CD4-positive, alpha-beta T cell treated with Interleukin-2 at 100 ng/mL for 4 hours (primary cell): ENCODE results near the gene SFTA2.
"Not testable (repeated sequence)": the region's sequence is repeated elsewhere in the genome, so short reads cannot be mapped to it uniquely, and the experiment has no call there.

Experiments
- DNase-seq: peaks from one replicate; pipeline ENCODE4 v3.0.0-alpha.2; 2020; ENCODE audit warnings: low spot score

Gene SFTA2

DNA sequence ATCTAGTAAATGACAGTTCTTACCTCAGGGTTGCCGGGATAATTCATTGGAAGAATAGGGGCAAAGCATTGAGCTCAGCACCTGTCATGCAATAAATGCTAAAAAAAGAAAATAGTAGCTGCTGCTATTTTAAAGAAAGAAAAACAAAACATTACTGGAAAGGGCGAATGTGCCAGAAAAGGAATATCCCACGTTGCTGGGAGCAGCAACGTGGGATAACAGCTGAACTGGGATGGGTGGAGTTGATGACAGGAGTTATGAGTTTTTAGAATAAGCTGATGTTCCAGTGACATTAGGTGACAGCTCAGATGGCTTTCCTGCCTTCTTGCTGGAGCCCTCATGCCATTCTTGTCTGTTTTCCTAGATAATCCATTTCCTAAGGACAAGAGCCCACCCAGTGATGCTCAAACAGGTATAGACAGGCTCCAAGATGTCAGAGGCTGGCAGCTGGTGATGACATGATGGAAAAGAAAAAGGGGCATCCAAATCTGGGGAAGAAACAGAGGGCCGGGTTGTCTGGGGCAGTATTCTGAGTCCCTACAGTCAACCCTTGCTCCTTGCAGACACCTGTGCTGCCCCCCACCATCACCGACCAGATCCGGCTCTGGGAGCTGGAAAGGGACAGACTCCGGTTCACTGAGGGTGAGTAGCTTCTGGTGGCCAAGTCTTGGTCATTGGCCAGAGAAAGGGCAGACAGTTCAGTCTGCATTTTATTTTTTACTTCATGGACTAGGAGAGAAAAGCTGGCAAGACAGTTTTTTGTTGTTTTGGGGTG is 19.0 kb downstream of the SFTA2 start:
- DNase-seq = no peak

DNA sequence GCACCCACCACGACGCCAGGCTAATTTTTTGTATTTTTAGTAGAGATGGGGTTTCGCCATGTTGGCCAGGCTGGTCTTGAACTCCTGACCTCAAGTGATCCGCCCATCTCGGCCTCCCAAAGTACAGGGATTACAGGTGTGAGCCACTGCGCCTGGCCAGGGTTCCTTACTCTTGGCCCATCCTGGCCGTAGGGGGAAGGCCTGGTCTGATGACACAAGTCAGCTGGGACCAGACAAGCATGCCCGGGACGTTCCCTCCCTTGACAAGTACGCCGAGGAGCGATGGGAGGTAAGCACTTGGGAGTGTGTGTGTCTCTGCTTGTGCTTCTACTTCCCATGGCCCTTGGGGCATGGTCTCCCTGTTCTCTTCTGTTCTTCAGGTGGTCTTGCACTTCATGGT is 21.5 kb downstream of the SFTA2 start:
- DNase-seq = not testable (repeated sequence)

GRCh38 chr6:30908700-30909099 is 23.3 kb downstream of the SFTA2 start:
- no peak for DNase-seq

DNA sequence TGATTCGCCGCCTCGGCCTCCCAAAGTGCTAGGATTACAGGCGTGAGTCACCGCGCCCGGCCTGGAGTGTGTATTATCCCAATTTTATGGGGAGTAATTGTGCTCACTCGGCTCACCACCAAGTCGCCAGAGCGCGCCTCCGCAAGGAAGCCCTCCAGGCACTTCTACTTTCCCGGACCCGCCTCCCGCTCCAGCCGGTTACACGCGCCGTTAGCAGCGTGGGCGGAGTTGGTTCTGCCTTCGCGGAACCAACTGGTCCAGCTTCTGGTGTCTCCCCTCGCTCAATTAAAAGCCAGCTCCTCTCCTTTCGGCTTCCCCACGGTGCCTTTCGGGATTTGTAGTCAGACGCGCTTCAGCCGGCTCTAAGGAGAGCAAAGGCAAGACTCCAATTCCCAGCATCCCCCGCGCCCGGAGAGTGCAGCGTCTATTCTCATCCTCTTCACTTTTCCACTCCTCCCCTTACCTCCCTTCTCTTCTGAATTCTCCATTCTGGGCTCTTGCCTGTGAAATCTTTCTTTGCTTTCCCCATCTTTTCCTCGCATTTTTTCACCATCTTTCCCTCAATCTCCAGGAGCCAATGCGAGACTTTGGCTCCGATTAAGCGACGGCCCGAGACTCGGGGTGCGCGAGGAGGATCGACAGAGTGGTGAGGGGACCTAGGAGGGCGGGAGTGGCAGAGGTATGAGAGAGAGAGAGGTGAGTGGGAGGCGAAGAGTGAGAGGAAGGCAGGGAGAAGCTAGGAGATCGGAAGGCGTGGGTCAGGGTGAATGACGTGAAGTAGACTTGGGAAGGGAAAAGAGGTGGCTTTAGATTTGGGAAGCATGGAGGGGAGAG is 24.0 kb downstream of the SFTA2 start, which contains the start of gene GTF2H4:
Gene GTF2H4, plus strand, starts transcription at position 450 of the 834 bp plus-strand sequence.
- DNase-seq = peak; percentile 97

DNA sequence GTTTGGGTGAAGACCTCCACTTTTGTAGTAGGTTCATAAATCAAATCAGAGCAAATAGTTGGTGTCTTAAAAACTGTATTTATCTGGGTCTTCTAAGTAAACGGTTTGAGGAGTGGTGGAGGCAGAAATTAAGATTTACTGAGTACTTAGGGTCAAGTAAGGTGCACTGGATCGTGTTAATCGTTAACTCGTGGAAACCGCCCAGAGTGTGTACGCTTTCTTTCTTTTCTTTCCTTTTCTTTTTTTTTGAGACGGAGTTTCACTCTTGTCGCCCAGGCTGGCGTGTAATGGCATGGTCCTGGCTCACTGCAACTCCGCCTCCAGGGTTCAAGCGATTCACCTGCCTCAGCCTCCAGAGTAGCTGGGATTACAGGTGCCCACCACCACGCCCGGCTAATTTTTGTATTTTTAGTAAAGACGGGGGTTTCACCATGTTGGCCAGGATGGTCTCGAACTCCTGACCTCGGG is 24.6 kb downstream of the SFTA2 start:
- not testable (repeated sequence) for DNase-seq

GRCh38 chr6:30903236-30903635 is 28.7 kb downstream of the SFTA2 start:
- DNase-seq = no peak

DNA sequence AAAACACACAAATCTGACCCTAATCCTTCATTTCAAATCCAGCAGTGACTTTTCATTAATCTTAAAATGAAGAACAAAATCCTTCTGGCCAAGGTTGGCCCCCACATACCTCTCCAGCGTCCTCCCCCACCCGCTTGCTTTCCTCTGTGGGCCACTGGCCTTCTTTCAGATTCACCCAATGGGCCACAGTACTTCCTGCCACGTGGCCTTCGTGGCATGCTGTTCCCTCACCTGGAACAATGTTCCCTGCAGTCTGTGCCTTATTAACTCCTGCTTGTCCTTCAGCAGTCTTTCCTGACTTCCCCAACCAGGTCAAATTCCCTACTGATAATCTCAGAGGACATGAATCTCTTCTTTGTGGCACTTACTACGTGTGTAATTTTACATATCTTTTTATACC is 29.3 kb downstream of the SFTA2 start:
- no peak for DNase-seq

DNA sequence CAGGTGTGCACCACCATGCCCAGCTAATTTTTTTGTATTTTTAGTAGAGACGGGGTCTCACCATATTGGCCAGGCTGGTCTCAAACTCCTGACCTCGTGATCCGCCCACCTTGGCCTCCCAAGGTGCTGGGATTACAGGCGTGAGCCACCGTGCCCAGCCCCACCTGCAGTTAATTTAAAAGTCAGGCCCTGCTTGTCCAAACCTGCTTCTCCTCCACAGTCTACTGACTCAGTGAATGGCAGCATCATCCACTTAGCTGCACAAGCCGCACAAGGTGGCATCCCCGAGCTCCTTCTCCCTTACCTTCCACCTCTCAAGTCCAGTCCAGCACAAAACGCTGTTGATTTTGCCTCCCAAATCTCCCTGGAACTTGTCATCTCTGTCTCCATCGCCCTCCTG is 29.8 kb downstream of the SFTA2 start:
- DNase-seq = not testable (repeated sequence)

GRCh38 chr6:30901436-30901835 is 30.5 kb downstream of the SFTA2 start:
- no peak for DNase-seq

DNA sequence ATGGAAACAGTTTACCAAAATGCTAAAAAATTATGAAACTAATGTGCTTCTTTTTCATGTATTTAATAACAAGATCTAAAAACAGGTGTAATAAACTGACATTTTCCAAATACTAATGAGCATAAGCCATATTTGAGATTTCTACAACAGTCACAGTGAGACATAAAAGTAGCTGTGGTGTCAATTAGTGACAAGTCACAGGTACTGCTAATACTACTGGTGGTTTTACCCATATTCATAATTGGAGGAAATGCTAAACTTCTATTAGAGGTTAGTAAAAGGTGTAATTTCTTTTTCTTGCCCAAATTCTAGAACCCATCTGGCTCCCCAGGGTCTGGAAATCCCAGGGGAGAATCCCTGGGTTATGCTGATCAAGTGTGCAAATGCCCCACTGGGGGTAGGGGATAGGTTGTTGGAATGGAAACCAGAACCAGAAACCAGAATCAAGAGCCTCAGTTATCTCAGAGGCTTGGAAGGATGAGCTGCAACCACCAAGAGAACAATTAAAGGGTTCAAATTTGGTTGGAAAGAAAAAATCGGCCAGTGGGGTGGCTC is 31.0 kb downstream of the SFTA2 start:
- DNase-seq = no peak

DNA sequence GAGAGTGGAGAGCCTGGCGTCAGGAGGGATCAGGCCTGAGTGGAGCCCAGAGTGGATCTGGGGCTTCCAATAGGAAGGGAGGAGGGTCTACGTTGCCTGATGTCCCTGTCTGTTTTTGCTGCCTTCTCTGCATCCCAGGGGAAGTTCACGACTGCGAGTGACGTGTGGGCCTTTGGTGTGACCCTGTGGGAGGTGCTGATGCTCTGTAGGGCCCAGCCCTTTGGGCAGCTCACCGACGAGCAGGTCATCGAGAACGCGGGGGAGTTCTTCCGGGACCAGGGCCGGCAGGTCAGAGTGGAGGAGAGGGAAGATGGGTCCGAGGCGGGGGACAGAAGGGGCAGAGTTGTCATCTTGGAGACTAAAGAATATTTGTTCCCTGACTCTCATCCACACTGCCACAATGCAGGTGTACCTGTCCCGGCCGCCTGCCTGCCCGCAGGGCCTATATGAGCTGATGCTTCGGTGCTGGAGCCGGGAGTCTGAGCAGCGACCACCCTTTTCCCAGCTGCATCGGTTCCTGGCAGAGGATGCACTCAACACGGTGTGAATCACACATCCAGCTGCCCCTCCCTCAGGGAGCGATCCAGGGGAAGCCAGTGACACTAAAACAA is 33.1 kb downstream of the SFTA2 start:
- DNase-seq = no peak

GRCh38 chr6:30897882-30898281 is 34.1 kb downstream of the SFTA2 start:
- no peak for DNase-seq

DNA sequence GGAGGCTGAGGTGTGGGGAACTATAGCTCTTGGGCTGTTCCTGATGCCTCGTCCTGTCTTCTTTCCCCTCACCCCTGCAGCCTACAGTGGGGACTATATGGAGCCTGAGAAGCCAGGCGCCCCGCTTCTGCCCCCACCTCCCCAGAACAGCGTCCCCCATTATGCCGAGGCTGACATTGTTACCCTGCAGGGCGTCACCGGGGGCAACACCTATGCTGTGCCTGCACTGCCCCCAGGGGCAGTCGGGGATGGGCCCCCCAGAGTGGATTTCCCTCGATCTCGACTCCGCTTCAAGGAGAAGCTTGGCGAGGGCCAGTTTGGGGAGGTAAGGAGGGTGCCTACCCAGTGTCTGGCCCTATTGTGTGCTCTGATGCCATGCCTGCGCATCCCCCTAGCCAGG is 35.4 kb downstream of the SFTA2 start:
- DNase-seq = no peak

DNA sequence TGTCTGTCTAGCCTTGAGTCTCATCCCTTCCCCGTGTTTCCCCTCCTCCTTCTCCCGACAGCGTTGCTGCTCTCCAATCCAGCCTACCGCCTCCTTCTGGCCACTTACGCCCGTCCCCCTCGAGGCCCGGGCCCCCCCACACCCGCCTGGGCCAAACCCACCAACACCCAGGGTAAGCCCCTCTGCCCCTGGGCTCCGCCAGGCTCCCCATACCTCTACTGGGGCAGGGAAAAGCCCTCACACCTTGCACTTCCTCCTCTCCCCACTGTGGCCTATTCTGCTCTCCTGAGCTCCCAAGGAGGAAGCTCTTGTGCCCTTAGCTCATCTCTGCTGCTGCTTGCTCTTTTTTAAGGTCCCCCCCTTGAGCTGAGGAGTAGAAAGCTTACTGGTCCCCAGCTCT is 36.6 kb downstream of the SFTA2 start:
- no peak for DNase-seq

DNA sequence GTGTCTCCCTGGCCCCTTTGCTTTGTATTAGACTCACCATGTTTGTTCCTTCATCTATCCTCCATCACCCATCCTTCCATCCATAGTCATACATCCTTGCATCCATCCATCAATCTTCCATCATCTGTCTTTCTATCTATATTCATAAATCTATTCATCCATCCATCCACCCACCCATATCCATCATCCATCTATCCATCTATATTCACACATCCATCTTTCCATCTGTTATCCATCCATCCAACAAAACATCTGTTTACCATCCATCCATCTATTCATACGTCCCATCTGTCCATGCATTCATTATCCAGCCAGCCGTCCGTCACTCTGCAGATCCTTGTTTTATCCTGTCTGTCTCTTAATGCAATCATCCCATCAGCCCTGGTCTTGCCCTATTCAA is 37.0 kb downstream of the SFTA2 start:
- no peak for DNase-seq

GRCh38 chr6:30894381-30894780 is 37.6 kb downstream of the SFTA2 start:
- DNase-seq = no peak

DNA sequence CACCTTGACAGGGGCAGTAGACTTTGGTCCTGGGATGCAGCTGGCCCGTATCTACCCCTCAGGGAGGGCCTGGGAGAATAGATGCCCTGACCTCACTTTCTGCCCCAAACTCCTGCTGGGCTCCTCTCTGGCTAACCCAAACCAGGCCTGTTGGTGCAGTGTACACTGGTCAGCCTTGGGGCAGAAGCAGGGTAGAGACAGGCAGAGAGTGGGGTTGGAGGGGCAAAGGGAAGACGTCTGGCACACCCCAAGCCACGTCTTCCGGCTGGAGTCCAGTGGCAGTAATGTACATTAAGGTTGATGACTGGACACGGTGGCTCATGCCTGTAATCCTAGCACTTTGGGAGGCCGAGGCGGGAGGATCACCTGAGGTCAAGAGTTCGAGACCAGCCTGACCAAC is 38.3 kb downstream of the SFTA2 start:
- DNase-seq = no peak

DNA sequence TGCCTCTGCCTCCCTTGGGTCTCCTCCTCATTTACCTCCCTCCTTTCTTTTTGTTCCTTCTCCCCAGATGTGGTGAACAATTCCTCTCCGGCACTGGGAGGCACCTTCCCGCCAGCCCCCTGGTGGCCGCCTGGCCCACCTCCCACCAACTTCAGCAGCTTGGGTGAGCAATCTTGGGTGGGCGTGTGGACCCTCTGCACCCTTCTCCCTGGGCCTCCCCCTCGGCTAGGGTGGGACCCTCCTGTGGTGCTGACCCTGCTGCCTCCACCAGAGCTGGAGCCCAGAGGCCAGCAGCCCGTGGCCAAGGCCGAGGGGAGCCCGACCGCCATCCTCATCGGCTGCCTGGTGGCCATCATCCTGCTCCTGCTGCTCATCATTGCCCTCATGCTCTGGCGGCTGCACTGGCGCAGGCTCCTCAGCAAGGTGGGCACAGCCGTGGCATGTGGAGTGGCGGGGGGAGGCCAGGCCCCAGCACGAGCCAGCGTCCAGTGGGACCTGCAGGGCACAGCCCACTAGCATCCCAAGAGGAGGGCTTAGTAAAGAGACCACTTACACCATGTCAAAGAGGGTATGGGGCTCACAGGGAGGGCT is 38.9 kb downstream of the SFTA2 start:
- no peak for DNase-seq

- no peak for DNase-seq
These were observed 40.0 kb downstream of the SFTA2 start for GRCh38 chr6:30891816-30892538.

DNA sequence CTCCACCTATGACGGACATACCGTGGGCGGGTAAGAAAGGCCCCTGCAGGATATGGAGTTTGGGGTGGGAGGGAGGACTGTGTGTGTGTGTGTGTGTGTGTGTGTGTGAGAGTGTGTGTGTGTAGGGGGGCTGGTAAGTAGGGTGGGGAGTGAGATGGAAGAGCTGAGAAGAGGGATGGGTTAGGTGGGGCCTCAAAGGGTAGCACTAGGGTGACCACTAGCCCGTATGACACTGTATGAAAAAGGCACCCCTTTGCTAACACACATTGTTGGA is 40.6 kb downstream of the SFTA2 start:
- DNase-seq = no peak

GRCh38 chr6:30890646-30891449 is 41.1 kb downstream of the SFTA2 start:
- no peak for DNase-seq
